ENCODE results near the gene KIF26A. TPM values are rescaled to one million over a fixed set of nuclear protein-coding genes. Genes with fewer than 3 reads are reported as not detected.
A peak's percentile ranks its signal among the peaks of the same experiment; 100 is the strongest.

KIF26A gene
- polyA plus RNA-seq, 6 donors from 2014 or later, result not detected

DNA sequence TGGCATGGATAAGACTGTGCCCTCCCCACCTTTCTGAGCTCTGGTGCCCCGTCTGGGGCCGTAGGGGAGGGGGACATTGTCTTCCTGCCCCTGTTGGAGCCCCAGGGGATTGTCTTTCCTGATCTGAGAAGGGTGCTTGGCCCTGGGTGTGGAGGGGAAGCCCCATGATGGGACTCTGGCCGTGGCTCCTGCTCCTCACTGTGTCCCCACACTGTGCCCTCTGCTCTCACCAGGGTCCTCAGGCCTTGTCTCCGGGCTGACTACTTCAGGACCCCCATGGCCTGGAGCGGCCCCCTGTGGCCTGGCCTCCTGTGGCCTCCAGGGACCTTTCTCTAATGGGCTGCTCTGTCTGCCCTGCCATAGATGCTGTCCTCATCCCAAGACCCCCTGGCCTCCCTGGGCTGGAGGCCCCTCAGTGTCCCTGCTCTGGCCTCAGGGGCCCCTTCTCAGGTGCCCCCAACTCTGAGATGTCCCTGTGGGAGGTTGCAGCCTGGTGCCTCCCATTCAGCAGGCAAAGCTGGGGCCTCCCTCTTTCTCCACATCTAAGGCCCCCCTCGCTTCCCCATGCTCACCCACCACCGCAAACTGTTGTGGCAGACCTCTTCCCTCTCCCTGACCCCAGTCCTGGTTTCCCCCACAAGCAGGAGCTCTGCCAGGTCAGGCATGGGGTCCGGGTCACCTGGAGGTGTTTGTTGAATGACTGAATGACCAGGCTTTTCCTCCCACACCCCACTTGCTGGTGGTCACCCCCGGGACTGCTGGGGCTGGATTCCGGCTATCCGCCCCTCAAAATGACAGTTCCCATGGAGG, 4.0 kb downstream of the KIF26A start:
- no peak overlapping the region for H3K27ac Mint-ChIP-seq
- ATAC-seq (ENCODE audit: low read depth in 2 of 2), result no peak
- H3K4me3 Mint-ChIP-seq, result no peak overlapping the region
- no peak for DNase-seq
- peaks cover 0 to 4% (median 4%) of the 10 kb centered on the region in 3 donors for H3K4me1 Mint-ChIP-seq
- H3K9me3 Mint-ChIP-seq, result no peaks in the 10 kb centered on the region
- peaks cover 13 to 54% (median 29%) of the 10 kb centered on the region in 3 donors for H3K27me3 Mint-ChIP-seq
- H3K36me3 Mint-ChIP-seq, result no peaks in the 10 kb centered on the region

- Mint-ChIP-seq H3K27ac (no peak overlapping the region), H3K4me3 (peak overlapping the region in 1 of 8 donors; percentile 44), H3K9me3 (no peaks in the 10 kb centered on the region), H3K4me1 (peaks cover 0 to 4% (median 4%) of the 10 kb centered on the region in 3 donors), H3K27me3 (peaks cover 13 to 55% (median 29%) of the 10 kb centered on the region in 3 donors), H3K36me3 (no peaks in the 10 kb centered on the region)
- DNase-seq (no peak), ATAC-seq (ENCODE audit: low read depth in 2 of 2) (no peak)
Observed at GRCh38 chr14:104142946-104143470, 4.6 kb downstream of the KIF26A start.

- Mint-ChIP-seq H3K9me3 (no peaks in the 10 kb centered on the region), H3K4me1 (peaks cover 0 to 4% (median 4%) of the 10 kb centered on the region in 3 donors), H3K36me3 (no peaks in the 10 kb centered on the region), H3K27me3 (peaks cover 13 to 60% (median 29%) of the 10 kb centered on the region in 3 donors), H3K4me3 (no peak overlapping the region), H3K27ac (no peak overlapping the region)
- DNase-seq (no peak), ATAC-seq (ENCODE audit: low read depth in 2 of 2) (no peak)
Observed at GRCh38 chr14:104143521-104144452, 5.4 kb downstream of the KIF26A start.

- H3K36me3 Mint-ChIP-seq, result no peaks in the 10 kb centered on the region
- ATAC-seq (ENCODE audit: low read depth in 2 of 2) (no peak), DNase-seq (no peak)
- H3K27me3 Mint-ChIP-seq, result peaks cover 13 to 56% (median 29%) of the 10 kb centered on the region in 3 donors
- no peaks in the 10 kb centered on the region for H3K9me3 Mint-ChIP-seq
- no peak overlapping the region for H3K4me3 Mint-ChIP-seq
- peaks cover 0 to 4% (median under 1%) of the 10 kb centered on the region in 3 donors for H3K4me1 Mint-ChIP-seq
- no peak overlapping the region for H3K27ac Mint-ChIP-seq
Observed at GRCh38 chr14:104144453-104144790, 6.0 kb downstream of the KIF26A start.

- ATAC-seq (ENCODE audit: low read depth in 2 of 2) (no peak), DNase-seq (no peak)
- Mint-ChIP-seq H3K4me3 (no peak overlapping the region), H3K27ac (peak overlapping the region in 1 of 6 donors; percentile 48), H3K4me1 (peaks cover 0 to 4% (median under 1%) of the 10 kb centered on the region in 3 donors), H3K27me3 (peaks cover 10 to 50% (median 29%) of the 10 kb centered on the region in 3 donors), H3K36me3 (no peaks in the 10 kb centered on the region), H3K9me3 (no peaks in the 10 kb centered on the region)
Observed at GRCh38 chr14:104144911-104145825, 6.8 kb downstream of the KIF26A start.

DNA sequence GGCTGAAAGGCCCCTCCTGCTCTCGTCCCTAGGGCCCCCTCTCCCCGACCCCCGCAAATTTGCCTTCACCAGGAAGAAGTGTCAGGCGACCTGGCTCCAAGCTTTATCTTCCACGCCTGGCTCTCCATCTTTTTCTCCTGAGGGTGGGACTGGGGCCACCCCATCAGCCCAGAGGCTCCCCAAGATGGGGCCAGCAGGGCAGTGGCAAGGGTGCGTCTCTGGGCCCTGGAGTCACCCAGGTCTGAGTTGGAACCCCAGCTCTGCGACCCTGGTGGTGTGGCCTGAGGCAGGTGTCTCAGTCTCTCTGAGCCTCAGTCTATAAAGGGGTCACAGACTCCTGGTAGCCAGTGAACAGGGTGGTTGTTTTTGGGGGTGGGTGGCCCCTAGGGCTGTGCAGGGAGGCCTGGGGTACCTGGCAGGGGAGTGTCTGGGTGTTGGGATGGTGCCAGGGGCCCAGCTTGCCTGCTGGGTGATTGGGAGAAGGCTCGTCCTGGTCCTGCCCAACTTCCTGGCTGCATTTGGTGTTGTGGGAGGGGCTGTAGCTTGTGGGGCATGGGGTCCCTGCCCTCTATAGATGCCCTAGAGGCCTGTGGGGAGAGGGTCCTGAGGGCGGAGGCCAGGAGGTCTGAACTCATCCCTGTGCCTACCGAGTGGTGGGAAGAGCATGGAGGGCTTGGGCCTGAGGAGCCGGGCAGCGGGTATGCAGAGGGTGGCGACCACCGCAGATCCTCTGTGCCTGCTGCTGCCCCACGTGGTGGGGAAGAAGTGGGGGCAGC, 7.6 kb downstream of the KIF26A start:
- H3K36me3 Mint-ChIP-seq, result no peaks in the 10 kb centered on the region
- ATAC-seq (ENCODE audit: low read depth in 2 of 2) (no peak), DNase-seq (no peak)
- H3K9me3 Mint-ChIP-seq, result no peaks in the 10 kb centered on the region
- H3K27me3 Mint-ChIP-seq, result peaks cover 9 to 46% (median 29%) of the 10 kb centered on the region in 3 donors
- no peak overlapping the region for H3K27ac Mint-ChIP-seq
- peak overlapping the region in 1 of 8 donors; percentile 15 for H3K4me3 Mint-ChIP-seq
- H3K4me1 Mint-ChIP-seq, result peaks cover 0 to 4% (median 3%) of the 10 kb centered on the region in 3 donors

DNA sequence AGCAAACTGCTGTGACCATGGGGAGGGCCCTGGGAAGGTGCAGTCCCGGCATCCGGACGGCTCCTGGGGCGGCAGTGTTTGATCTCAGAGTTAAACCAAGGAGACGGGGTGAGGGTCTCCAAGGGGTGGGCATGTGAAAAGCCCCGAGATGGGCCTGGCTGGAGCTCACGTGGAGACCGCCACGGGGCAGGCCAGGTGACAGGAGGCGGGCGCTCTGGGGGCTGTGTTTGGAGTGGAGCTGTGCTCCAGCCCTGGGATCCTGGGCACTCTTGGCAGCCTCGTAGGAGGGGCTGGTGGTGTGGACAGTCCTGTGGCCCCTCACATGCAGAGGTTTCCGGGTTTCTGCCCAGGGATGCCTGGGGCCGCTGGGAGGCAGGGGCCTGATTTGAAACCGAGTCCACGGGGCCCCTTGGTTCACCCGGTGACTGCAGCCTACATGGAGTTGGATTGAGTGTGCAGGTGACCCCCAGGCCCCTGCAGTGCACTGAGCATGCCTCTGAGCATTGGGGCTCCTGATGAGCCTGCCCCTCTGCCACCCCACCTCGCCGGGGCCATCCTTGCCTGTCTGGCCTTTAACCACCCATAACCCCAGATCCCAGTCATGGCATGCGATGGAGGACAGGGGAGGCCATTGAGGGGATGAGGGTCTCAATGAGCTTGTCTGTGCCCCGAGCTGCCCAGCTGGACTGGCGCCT, 8.4 kb downstream of the KIF26A start:
- H3K9me3 Mint-ChIP-seq, result no peaks in the 10 kb centered on the region

GRCh38 chr14:104147346-104148125, 9.1 kb downstream of the KIF26A start:
- Mint-ChIP-seq H3K4me3 (no peak overlapping the region), H3K9me3 (no peaks in the 10 kb centered on the region), H3K27me3 (peaks cover 9 to 36% (median 22%) of the 10 kb centered on the region in 3 donors), H3K4me1 (peaks cover 0 to 4% (median 3%) of the 10 kb centered on the region in 3 donors), H3K27ac (no peak overlapping the region), H3K36me3 (no peaks in the 10 kb centered on the region)
- ATAC-seq (ENCODE audit: low read depth in 2 of 2) (no peak), DNase-seq (no peak)

More for the DNA sequence above, 8.4 kb downstream of the KIF26A start:
- H3K27me3 Mint-ChIP-seq, result peaks cover 9 to 43% (median 29%) of the 10 kb centered on the region in 3 donors
- H3K4me3 Mint-ChIP-seq, result no peak overlapping the region
- no peaks in the 10 kb centered on the region for H3K36me3 Mint-ChIP-seq
- H3K4me1 Mint-ChIP-seq, result peaks cover 0 to 4% (median 3%) of the 10 kb centered on the region in 3 donors
- ATAC-seq (ENCODE audit: low read depth in 2 of 2), result no peak
- no peak for DNase-seq
- H3K27ac Mint-ChIP-seq, result no peak overlapping the region

GRCh38 chr14:104148433-104149277, 10.3 kb downstream of the KIF26A start:
- H3K27ac Mint-ChIP-seq, result peak overlapping the region in 1 of 6 donors; percentile 69
- peaks cover 0 to 4% (median 3%) of the 10 kb centered on the region in 3 donors for H3K4me1 Mint-ChIP-seq
- no peaks in the 10 kb centered on the region for H3K9me3 Mint-ChIP-seq
- H3K4me3 Mint-ChIP-seq, result no peak overlapping the region
- H3K27me3 Mint-ChIP-seq, result peaks cover 9 to 32% (median 17%) of the 10 kb centered on the region in 3 donors
- DNase-seq (no peak), ATAC-seq (ENCODE audit: low read depth in 2 of 2) (no peak)
- H3K36me3 Mint-ChIP-seq, result no peaks in the 10 kb centered on the region

DNA sequence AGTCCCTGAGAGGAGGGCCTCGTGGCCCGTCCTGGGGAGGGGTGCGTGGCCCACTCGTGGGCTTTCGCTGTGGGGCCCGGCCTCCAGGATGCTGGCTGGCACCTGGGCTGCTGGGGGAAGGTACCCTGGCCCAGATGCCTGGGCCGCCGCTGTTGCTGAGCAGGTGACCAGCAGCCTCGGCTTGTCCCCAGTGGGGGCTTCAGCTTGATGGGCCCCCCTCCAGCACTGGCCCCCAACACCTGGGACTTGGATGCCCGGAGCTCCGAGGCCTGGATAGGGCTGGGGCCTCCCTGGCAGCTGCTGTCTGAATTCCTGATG, 10.8 kb downstream of the KIF26A start:
- H3K36me3 Mint-ChIP-seq, result no peaks in the 10 kb centered on the region
- H3K4me1 Mint-ChIP-seq, result peaks cover 0 to 4% (median 3%) of the 10 kb centered on the region in 3 donors
- DNase-seq, result no peak
- H3K4me3 Mint-ChIP-seq, result no peak overlapping the region
- no peak for ATAC-seq (ENCODE audit: low read depth in 2 of 2)
- H3K27ac Mint-ChIP-seq, result no peak overlapping the region
- peaks cover 9 to 29% (median 17%) of the 10 kb centered on the region in 3 donors for H3K27me3 Mint-ChIP-seq
- no peaks in the 10 kb centered on the region for H3K9me3 Mint-ChIP-seq
